Measurements from ENCODE around the gene MYBPC2. TPM values are rescaled to one million over a fixed set of nuclear protein-coding genes. Genes with fewer than 3 reads are reported as not detected.

MYBPC2 gene
- total RNA-seq, 1 experiment from 2014 or later, result not detected

DNA sequence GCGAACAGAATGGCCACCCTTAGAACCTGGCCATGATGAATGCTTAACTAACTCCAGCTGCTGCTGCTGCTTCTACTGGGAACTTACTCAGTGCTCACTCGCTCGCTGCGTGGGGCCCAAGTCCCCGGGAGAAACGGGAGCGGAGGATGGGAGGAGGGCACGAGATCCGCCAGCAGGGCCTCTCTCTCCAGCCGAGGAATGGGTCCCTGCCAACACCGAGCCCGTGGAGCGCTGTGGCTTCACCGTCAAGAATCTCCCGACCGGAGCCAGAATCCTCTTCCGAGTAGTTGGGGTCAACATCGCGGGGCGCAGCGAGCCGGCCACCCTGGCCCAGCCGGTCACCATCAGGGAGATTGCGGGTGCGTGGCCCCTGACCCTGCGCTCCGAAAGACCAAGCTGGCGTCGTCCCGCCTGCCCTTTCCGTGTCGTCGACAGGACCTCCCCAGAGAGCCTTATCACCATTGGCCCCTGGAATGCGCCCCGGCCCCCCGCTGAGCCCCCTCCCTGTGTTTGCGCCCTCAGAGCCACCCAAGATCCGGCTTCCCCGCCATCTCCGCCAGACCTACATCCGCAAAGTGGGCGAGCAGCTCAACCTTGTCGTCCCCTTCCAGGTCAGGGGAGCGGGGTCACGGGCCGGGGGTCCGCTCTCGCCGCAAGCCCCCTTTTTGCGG lies 25.8 kb downstream of the MYBPC2 start:
- no peak for ATAC-seq
- H3K36me3 ChIP-seq (ENCODE audit: low read depth, low read length), result no peaks in the 10 kb centered on the region
- no peak overlapping the region for H3K4me3 ChIP-seq (ENCODE audit: low read length)
- BruUV-seq (replicated peaks), result no TSS peak
- peaks cover 7% of the 10 kb centered on the region; the same call in 1 of the 2 replicates for H3K27me3 ChIP-seq (ENCODE audit: low read length)
- 0 out of 2 replicates have a peak, but pooled peaks cover 6% of the 10 kb centered on the region for H3K4me1 ChIP-seq (ENCODE audit: insufficient read depth, low read length)
- no peak for TF ChIP-seq EZH2phosphoT487 (IDR thresholded peaks at IDR 0.05; ENCODE audit: borderline replicate concordance, low read length)
- no peak for TF ChIP-seq EZH2 (IDR thresholded peaks at IDR 0.05; ENCODE audit: low read length, unreplicated experiment)
- TF ChIP-seq, protein P1, sequence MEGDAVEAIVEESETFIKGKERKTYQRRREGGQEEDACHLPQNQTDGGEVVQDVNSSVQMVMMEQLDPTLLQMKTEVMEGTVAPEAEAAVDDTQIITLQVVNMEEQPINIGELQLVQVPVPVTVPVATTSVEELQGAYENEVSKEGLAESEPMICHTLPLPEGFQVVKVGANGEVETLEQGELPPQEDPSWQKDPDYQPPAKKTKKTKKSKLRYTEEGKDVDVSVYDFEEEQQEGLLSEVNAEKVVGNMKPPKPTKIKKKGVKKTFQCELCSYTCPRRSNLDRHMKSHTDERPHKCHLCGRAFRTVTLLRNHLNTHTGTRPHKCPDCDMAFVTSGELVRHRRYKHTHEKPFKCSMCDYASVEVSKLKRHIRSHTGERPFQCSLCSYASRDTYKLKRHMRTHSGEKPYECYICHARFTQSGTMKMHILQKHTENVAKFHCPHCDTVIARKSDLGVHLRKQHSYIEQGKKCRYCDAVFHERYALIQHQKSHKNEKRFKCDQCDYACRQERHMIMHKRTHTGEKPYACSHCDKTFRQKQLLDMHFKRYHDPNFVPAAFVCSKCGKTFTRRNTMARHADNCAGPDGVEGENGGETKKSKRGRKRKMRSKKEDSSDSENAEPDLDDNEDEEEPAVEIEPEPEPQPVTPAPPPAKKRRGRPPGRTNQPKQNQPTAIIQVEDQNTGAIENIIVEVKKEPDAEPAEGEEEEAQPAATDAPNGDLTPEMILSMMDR (conservative IDR thresholded peaks at IDR 0.05; ENCODE audit: low read depth, low read length), result no peak
- H3K79me2 ChIP-seq (ENCODE audit: low read length), result no peaks in the 10 kb centered on the region
- H3K4me2 ChIP-seq (ENCODE audit: low read length), result no peak overlapping the region
- POLR2A ChIA-PET (ENCODE audit: unreplicated experiment), result no interaction called here
- no peak overlapping the region for H3K9ac ChIP-seq (ENCODE audit: low read length)
- no peaks in the 10 kb centered on the region for H3F3A ChIP-seq (ENCODE audit: low read length, unreplicated experiment)
- CTCF ChIA-PET, result no interaction called here
- H2AFZ ChIP-seq (ENCODE audit: low read length), result no peak overlapping the region
- intact Hi-C loops (cut with micrococcal nuclease), result no loop called here
- DNase-seq, result no peak
- H3K27ac ChIP-seq (ENCODE audit: low read length), result no peak overlapping the region
- no peaks in the 10 kb centered on the region for H3K9me3 ChIP-seq (ENCODE audit: low read length)
- no peaks in the 10 kb centered on the region for H4K20me1 ChIP-seq (ENCODE audit: low read length)
- H3K9me2 ChIP-seq (replicated peaks; ENCODE audit: low read length), result no peaks in the 10 kb centered on the region

DNA sequence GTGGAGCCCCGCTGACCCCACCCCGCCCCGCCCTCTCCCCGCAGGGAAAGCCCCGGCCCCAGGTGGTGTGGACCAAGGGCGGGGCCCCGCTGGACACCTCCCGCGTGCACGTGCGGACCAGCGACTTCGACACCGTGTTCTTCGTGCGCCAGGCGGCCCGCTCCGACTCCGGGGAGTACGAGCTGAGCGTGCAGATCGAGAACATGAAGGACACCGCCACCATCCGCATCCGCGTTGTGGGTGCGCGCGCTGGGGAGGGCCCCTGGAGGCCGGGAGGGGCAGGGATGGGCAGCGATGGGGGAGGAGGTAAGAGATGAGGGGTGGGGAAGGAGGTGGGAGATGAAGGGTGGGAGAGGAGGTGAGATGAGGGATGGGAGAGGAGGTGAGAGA lies 26.4 kb downstream of the MYBPC2 start:
- peaks cover 7% of the 10 kb centered on the region; the same call in 1 of the 2 replicates for H3K27me3 ChIP-seq (ENCODE audit: low read length)
- no peak overlapping the region for H2AFZ ChIP-seq (ENCODE audit: low read length)
- H3K36me3 ChIP-seq (ENCODE audit: low read depth, low read length), result no peaks in the 10 kb centered on the region
- no peak overlapping the region for H3K27ac ChIP-seq (ENCODE audit: low read length)
- H3K9me2 ChIP-seq (replicated peaks; ENCODE audit: low read length), result no peaks in the 10 kb centered on the region
- no peaks in the 10 kb centered on the region for H3K9me3 ChIP-seq (ENCODE audit: low read length)
- no peak for DNase-seq
- no peak overlapping the region for H3K9ac ChIP-seq (ENCODE audit: low read length)
- H3F3A ChIP-seq (ENCODE audit: low read length, unreplicated experiment), result no peaks in the 10 kb centered on the region
- intact Hi-C loops (cut with micrococcal nuclease), result no loop called here
- 0 out of 2 replicates have a peak, but pooled peaks cover 6% of the 10 kb centered on the region for H3K4me1 ChIP-seq (ENCODE audit: insufficient read depth, low read length)
- CTCF ChIA-PET, result no interaction called here
- no peak for ATAC-seq
- no peaks in the 10 kb centered on the region for H3K79me2 ChIP-seq (ENCODE audit: low read length)
- H4K20me1 ChIP-seq (ENCODE audit: low read length), result no peaks in the 10 kb centered on the region
- TF ChIP-seq EZH2phosphoT487 (IDR thresholded peaks at IDR 0.05; ENCODE audit: borderline replicate concordance, low read length) (no peak), EZH2 (IDR thresholded peaks at IDR 0.05; ENCODE audit: low read length, unreplicated experiment) (no peak)
- TF ChIP-seq, protein P1 (conservative IDR thresholded peaks at IDR 0.05; ENCODE audit: low read depth, low read length), result no peak
- BruUV-seq (replicated peaks), result no TSS peak
- H3K4me3 ChIP-seq (ENCODE audit: low read length), result no peak overlapping the region
- no peak overlapping the region for H3K4me2 ChIP-seq (ENCODE audit: low read length)
- POLR2A ChIA-PET (ENCODE audit: unreplicated experiment), result no interaction called here

DNA sequence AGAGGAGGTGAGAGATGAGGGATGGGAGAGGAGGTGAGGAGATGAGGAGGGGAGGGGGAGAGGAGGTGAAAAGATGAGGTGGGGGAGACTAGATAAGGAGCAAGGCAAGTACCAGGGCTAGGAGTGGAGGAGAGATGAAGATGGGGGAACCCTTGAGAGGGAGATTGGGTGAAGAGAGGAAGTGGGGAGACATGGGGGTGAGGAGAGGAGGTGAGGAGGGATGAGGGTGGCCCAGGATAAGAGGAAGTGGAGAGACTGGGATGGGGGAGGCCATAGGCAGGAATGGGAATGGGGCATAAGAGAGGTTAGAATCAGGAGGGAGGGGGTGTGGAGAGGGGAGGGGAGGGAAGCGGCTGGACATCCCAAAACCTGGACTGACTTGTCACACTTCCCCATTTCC lies 26.9 kb downstream of the MYBPC2 start:
- intact Hi-C loops (cut with micrococcal nuclease), result no loop called here
- TF ChIP-seq, protein P1 (conservative IDR thresholded peaks at IDR 0.05; ENCODE audit: low read depth, low read length), result no peak
- TF ChIP-seq EZH2phosphoT487 (IDR thresholded peaks at IDR 0.05; ENCODE audit: borderline replicate concordance, low read length) (no peak), EZH2 (IDR thresholded peaks at IDR 0.05; ENCODE audit: low read length, unreplicated experiment) (no peak)
- Histone ChIP-seq H3K9me2 (replicated peaks; ENCODE audit: low read length) (no peaks in the 10 kb centered on the region), H3K4me3 (ENCODE audit: low read length) (no peak overlapping the region), H3K9me3 (ENCODE audit: low read length) (no peaks in the 10 kb centered on the region), H3K27ac (ENCODE audit: low read length) (no peak overlapping the region), H3K27me3 (ENCODE audit: low read length) (peaks cover 7% of the 10 kb centered on the region; the same call in 1 of the 2 replicates), H3K79me2 (ENCODE audit: low read length) (no peaks in the 10 kb centered on the region), H3K4me1 (ENCODE audit: insufficient read depth, low read length) (0 out of 2 replicates have a peak, but pooled peaks cover 6% of the 10 kb centered on the region), H3K9ac (ENCODE audit: low read length) (no peak overlapping the region), H3K4me2 (ENCODE audit: low read length) (no peak overlapping the region), H2AFZ (ENCODE audit: low read length) (no peak overlapping the region), H3F3A (ENCODE audit: low read length, unreplicated experiment) (no peaks in the 10 kb centered on the region), H3K36me3 (ENCODE audit: low read depth, low read length) (no peaks in the 10 kb centered on the region), H4K20me1 (ENCODE audit: low read length) (no peaks in the 10 kb centered on the region)
- POLR2A ChIA-PET (ENCODE audit: unreplicated experiment), result no interaction called here
- no TSS peak for BruUV-seq (replicated peaks)
- DNase-seq (no peak), ATAC-seq (no peak)
- CTCF ChIA-PET, result interaction anchor here (0.6 to 0.8 kb wide), 2 partner anchors 44 to 89 kb away, joined by 3 read pairs; no protein-coding TSS in a partner anchor
